K562 (cell line): ENCODE results near the gene PLCB3. TPM values are rescaled to one million over a fixed set of nuclear protein-coding genes. Genes with fewer than 3 reads are reported as not detected.

Experiments used
- AFF1 ChIP-seq, 2 experiments: fragments of 450-650 bp; IDR thresholded peaks; 2 replicates each; pipeline ENCODE4 v1.6.1; 2018; ENCODE audit warnings: mild to moderate bottlenecking in 2 of 2, low read depth in 1 of 2; ENCODE audit not compliant: partially characterized antibody in 2 of 2
- CEBPB ChIP-seq: fragments of 450-650 bp; IDR thresholded peaks from 2 replicates; pipeline ENCODE4 v1.6.1; 2016; ENCODE audit warnings: missing genetic modification characterization, missing compliant biosample characterization
- CREM ChIP-seq: IDR thresholded peaks from 2 replicates; pipeline ENCODE4 v1.6.1; 2014; ENCODE audit warnings: antibody characterized with exemption, low read depth
- ELF4 ChIP-seq: fragments of 450-650 bp; formaldehyde crosslinking; IDR thresholded peaks from 2 replicates; pipeline ENCODE4 v1.4.0; 2022; ENCODE audit warnings: missing genetic modification characterization
- LCOR ChIP-seq: sonication (generic); formaldehyde crosslinking; IDR thresholded peaks from 2 replicates; pipeline ENCODE4 v1.8.0; 2022; ENCODE audit warnings: mild to moderate bottlenecking, missing genetic modification reagents
- MTA2 ChIP-seq: fragments of 450-650 bp; IDR thresholded peaks from 2 replicates; pipeline ENCODE4 v1.6.1; 2016; ENCODE audit warnings: low read depth
- PBX2 ChIP-seq, 2 experiments: IDR thresholded peaks in 1 of 2; conservative IDR thresholded peaks in 1 of 2; 2 replicates each; pipeline ENCODE4 v1.6.1; 2016; ENCODE audit warnings: low read depth in 2 of 2, mild to moderate bottlenecking in 1 of 2, missing compliant biosample characterization in 1 of 2, missing genetic modification characterization in 1 of 2, moderate library complexity in 1 of 2
- TSHZ1 ChIP-seq: fragments of 250-450 bp; sonication (Bioruptor Pico); IDR thresholded peaks from 2 replicates; pipeline ENCODE4 v1.4.0; 2020; ENCODE audit warnings: mild to moderate bottlenecking, moderate library complexity
- UBTF ChIP-seq, 2 experiments: IDR thresholded peaks; 2 replicates each; pipeline ENCODE4 v1.6.1; 2012; ENCODE audit warnings: improper control_type of control experiment in 2 of 2, low read depth in 2 of 2, low read length in 2 of 2, borderline replicate concordance in 1 of 2
- ZNF347 ChIP-seq: fragments of 450-650 bp; formaldehyde crosslinking; IDR thresholded peaks from 2 replicates; pipeline ENCODE4 v1.4.0; 2020; ENCODE audit warnings: low read depth, mild to moderate bottlenecking, moderate library complexity
- ZNF354B ChIP-seq: fragments of 250-450 bp; sonication (Bioruptor Pico); IDR thresholded peaks from 2 replicates; pipeline ENCODE4 v1.4.0; 2020
- ZNF717 ChIP-seq: fragments of 250-450 bp; sonication (Bioruptor Pico); IDR thresholded peaks from 2 replicates; pipeline ENCODE4 v1.5.0; 2021
- polyA plus RNA-seq, 8 experiments: library from polyadenylated mRNA; depleted of rRNA in 4 of 8; stranded (reverse) in 5 of 8; unstranded in 3 of 8; fragments of >200 nt; fragmentation: Nextera tagmentation in 2 of 8; fragmentation: Illumina TruSeq in 1 of 8; extraction: Ambion mirVana in 2 of 8; extraction: Trizol in 1 of 8; gene quantifications; 2 replicates each; pipeline versions ENCODE4 v1.2.1 to v1.2.3, GENCODE V29; 2011 to 2014; ENCODE audit warnings: inconsistent platforms in 1 of 8, missing spikeins in 1 of 8
- total RNA-seq, 7 experiments: library from RNA; depleted of rRNA in 6 of 7; stranded (reverse); fragments of >200 nt in 6 of 7; fragmentation: Illumina TruSeq in 2 of 7; extraction: Trizol in 2 of 7; gene quantifications; 2 replicates each; pipeline versions ENCODE4 v1.2.1 to v1.2.3, GENCODE V29; 2011 to 2021; ENCODE audit warnings: low replicate concordance in 1 of 7

Gene PLCB3
- total and polyA plus RNA-seq, 9 of the 15 experiments (the other 6 are each of a cell fraction or from before 2014, with no cell fraction given) = 0.31 to 44.8 (median 14.6) TPM

- no peak for TF ChIP-seq AFF1 (IDR thresholded peaks at IDR 0.05; ENCODE audit: low read depth in 1 of 2, partially characterized antibody in 2 of 2)
- TF ChIP-seq MTA2 = no peak
- TF ChIP-seq UBTF (IDR thresholded peaks at IDR 0.05; ENCODE audit: borderline replicate concordance in 1 of 2, low read depth in 2 of 2, low read length in 2 of 2) = peak in 1 of 2 experiments; percentile 69; a peak in 2 of 4 replicates
- no peak for TF ChIP-seq CEBPB (tag)
- TF ChIP-seq LCOR (CRISPR knock-in tag) = no peak
- 0 out of 2 replicates have a peak, but pooled peaks have one; percentile 29 for TF ChIP-seq CREM
- no peak for TF ChIP-seq ZNF347
- no peak for TF ChIP-seq PBX2 (CRISPR knock-in tag; IDR thresholded peaks at IDR 0.05; ENCODE audit: low read depth)
- no peak for TF ChIP-seq PBX2 (tag; conservative IDR thresholded peaks at IDR 0.05; ENCODE audit: low read depth)
- no peak for TF ChIP-seq ELF4
- no peak for TF ChIP-seq TSHZ1 (CRISPR knock-in tag)
- TF ChIP-seq ZNF354B = no peak
- no peak for TF ChIP-seq ZNF717
Observed at GRCh38 chr11:64284962-64285884, 33.9 kb downstream of the PLCB3 start, which contains the start of gene GPR137 (continued).
